GM18873 (cell line): Measurements from ENCODE around the gene TUBB1.

Experiments
- ATAC-seq: cut with Tn5 transposase; IDR thresholded peaks from one replicate; pipeline ENCODE4 v1.9.1; 2021; ENCODE audit warnings: mild to moderate bottlenecking, moderate library complexity, moderate number of reproducible peaks; ENCODE audit not compliant: unreplicated experiment, low FRiP score

The TUBB1 gene

GRCh38 chr20:59071216-59071615 is 52.0 kb downstream of the TUBB1 start:
- no peak for ATAC-seq

- no peak for ATAC-seq
Measured at GRCh38 chr20:59073582-59073981, 54.4 kb downstream of the TUBB1 start.

- ATAC-seq, result no peak
Measured at GRCh38 chr20:59074456-59074855, 55.2 kb downstream of the TUBB1 start.

- no peak for ATAC-seq
Measured at GRCh38 chr20:59075934-59076508, 56.8 kb downstream of the TUBB1 start.
